ENCODE results near the gene F3.

DNA sequence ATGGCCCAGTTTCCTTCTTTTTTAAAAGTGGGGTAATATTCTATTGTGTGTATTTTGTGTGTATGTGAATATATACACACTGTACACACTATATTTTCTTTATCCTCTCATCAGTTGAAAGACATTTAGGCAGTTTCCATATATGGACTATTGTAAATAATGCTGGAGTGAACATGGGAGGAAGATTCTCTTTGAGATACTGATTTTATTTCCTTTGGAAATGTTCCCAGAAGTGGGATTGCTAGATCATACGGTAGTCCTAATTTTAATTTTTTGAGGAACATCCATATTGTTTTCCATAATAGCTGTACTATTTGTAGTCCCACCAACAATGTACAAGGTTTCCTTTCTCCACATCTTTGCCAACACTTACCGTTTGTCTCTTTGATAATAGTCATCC is 51.0 kb downstream of the F3 start:
- TF ChIP-seq, protein P1, sequence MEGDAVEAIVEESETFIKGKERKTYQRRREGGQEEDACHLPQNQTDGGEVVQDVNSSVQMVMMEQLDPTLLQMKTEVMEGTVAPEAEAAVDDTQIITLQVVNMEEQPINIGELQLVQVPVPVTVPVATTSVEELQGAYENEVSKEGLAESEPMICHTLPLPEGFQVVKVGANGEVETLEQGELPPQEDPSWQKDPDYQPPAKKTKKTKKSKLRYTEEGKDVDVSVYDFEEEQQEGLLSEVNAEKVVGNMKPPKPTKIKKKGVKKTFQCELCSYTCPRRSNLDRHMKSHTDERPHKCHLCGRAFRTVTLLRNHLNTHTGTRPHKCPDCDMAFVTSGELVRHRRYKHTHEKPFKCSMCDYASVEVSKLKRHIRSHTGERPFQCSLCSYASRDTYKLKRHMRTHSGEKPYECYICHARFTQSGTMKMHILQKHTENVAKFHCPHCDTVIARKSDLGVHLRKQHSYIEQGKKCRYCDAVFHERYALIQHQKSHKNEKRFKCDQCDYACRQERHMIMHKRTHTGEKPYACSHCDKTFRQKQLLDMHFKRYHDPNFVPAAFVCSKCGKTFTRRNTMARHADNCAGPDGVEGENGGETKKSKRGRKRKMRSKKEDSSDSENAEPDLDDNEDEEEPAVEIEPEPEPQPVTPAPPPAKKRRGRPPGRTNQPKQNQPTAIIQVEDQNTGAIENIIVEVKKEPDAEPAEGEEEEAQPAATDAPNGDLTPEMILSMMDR (IDR thresholded peaks at IDR 0.05; ENCODE audit: low read length), result no peak
- no peak for TF ChIP-seq EZH2 (IDR thresholded peaks at IDR 0.05; ENCODE audit: borderline replicate concordance, low read length)
